GM18858 (cell line): ENCODE results near the gene MICU1.
"Not testable (repeated sequence)": the region's sequence is repeated elsewhere in the genome, so short reads cannot be mapped to it uniquely, and the experiment has no call there.

Experiments
- ATAC-seq: cut with Tn5 transposase; IDR thresholded peaks from one replicate; pipeline ENCODE4 v1.9.1; 2021; ENCODE audit not compliant: unreplicated experiment

The MICU1 gene

GRCh38 chr10:72564596-72564995 lies 61.3 kb downstream of the MICU1 start:
- ATAC-seq = no peak

- no peak for ATAC-seq
Measured at GRCh38 chr10:72563327-72563932, 62.4 kb downstream of the MICU1 start.

GRCh38 chr10:72561745-72562166 lies 64.1 kb downstream of the MICU1 start:
- ATAC-seq = no peak

DNA sequence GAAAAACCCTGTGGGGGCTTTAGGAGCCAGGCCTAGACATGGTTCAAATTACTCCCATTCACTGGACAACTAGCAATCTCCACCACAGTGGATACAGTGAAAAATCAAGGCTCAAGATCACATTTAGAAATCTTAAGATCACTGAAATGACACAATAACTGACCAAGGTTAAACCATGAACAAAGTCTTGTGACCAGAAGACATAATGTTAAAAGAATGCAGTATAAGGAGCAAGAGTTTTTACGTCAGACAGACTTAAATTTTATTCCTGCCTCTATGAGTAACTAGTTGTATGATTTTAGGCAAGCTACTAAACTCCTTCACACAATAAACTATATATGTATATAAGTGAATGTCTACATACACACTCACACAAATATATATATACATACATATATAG lies 68.5 kb downstream of the MICU1 start:
- ATAC-seq = no peak

- no peak for ATAC-seq
Measured at GRCh38 chr10:72552857-72553256, 73.0 kb downstream of the MICU1 start.

GRCh38 chr10:72550239-72550638 lies 75.6 kb downstream of the MICU1 start:
- no peak for ATAC-seq

GRCh38 chr10:72545546-72545945 lies 80.3 kb downstream of the MICU1 start:
- no peak for ATAC-seq

GRCh38 chr10:72543855-72544254 lies 82.0 kb downstream of the MICU1 start:
- not testable (repeated sequence) for ATAC-seq

GRCh38 chr10:72542396-72542815 lies 83.5 kb downstream of the MICU1 start:
- ATAC-seq = no peak

DNA sequence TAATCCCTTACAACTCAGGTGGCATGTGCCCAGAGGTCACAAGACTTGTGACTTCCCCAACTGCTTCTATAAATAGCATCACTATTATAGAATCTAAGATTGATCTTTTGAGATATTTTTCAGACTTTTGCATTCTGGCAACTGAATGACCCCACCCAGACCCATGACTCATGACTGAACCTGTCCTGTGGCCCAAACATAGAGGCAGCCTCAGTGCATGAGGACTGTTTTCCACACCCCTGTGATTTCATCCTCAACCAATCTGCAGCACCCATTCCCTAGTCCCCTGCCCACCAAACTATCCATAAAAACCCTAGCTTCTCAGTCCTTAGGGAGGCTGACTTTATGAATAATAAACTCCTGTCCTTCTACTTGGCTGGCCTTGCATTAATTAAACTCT lies 84.5 kb downstream of the MICU1 start:
- ATAC-seq = no peak

GRCh38 chr10:72540193-72540807 lies 85.6 kb downstream of the MICU1 start:
- ATAC-seq = no peak

- ATAC-seq = no peak
Measured at GRCh38 chr10:72539137-72539536, 86.7 kb downstream of the MICU1 start.

GRCh38 chr10:72525689-72526088 lies 100.2 kb downstream of the MICU1 start:
- no peak for ATAC-seq

GRCh38 chr10:72525277-72525676 lies 100.6 kb downstream of the MICU1 start:
- ATAC-seq = no peak

- no peak for ATAC-seq
Measured at GRCh38 chr10:72524489-72524888, 101.4 kb downstream of the MICU1 start.

DNA sequence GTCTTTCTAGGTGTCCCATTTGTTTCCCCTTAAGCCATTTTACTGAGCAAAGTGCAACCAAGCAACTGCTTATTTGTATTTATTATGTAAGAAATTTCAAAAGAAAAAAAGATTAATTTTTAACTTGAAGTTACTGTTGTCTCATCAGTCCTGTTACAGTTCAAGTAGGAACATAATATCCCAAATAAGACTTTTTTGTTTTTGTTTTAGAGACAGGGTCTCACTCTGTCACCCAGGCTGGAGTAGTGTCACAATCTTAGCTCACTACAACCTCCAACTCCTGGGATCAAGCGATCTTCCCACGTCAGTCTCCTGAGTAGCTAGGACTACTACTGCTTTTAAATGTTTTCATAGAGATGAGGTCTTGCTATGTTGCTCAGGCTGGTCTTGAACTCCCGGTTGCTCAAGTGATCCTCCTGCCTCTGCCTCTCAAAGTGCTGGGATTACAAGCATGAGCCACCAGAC lies 101.9 kb downstream of the MICU1 start:
- no peak for ATAC-seq

- ATAC-seq = no peak
Measured at GRCh38 chr10:72523062-72523461, 102.8 kb downstream of the MICU1 start.

- no peak for ATAC-seq
Measured at GRCh38 chr10:72517244-72517643, 108.6 kb downstream of the MICU1 start.

- ATAC-seq = no peak
Measured at GRCh38 chr10:72515455-72515854, 110.4 kb downstream of the MICU1 start.

GRCh38 chr10:72513910-72514309 lies 112.0 kb downstream of the MICU1 start:
- no peak for ATAC-seq

- no peak for ATAC-seq
Measured at GRCh38 chr10:72511459-72511858, 114.4 kb downstream of the MICU1 start.

DNA sequence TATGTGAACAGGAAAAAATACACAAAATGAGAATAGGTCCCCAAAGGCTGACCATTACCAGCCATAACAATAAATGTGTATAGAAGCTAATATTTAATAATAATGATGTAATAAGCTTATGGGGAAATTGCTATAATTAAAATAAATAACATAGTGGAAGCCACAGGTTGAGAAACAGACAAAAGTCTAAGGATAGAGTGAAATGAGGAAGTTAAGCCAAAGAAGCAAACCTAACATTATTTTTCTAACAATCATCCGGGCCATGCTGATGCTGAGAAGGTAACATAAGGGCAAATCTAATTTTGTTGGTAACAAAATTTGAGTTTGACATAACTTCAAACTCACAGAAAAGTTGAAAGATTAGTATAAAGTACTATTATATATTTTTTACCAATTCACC lies 115.9 kb downstream of the MICU1 start:
- no peak for ATAC-seq
